SK-N-SH treated with all-trans-retinoic acid at 6 μM for 48 hours (cell line): ENCODE data around the gene TRPM2.
A peak's percentile ranks its signal among the peaks of the same experiment; 100 is the strongest.

ENCODE experiments used
- ATAC-seq: fragments of 200-7000 bp; cut with Tn5 transposase; 3 replicates; pipeline ENCODE4 v1.9.1; 2020; ENCODE audit warnings: mild to moderate bottlenecking, moderate library complexity
- CSDC2 ChIP-seq: fragments of 250-450 bp; sonication (Bioruptor Pico); IDR thresholded peaks from 2 replicates; pipeline ENCODE4 v1.5.0; 2020; ENCODE audit warnings: mild to moderate bottlenecking, moderate library complexity
- ESRRG ChIP-seq: fragments of 250-450 bp; sonication (Bioruptor Pico); IDR thresholded peaks from 2 replicates; pipeline ENCODE4 v1.6.1; 2021; ENCODE audit warnings: mild to moderate bottlenecking
- GLIS3 ChIP-seq: fragments of 250-450 bp; sonication (Bioruptor Pico); IDR thresholded peaks from 2 replicates; pipeline ENCODE4 v1.5.0; 2020; ENCODE audit warnings: mild to moderate bottlenecking, moderate library complexity
- OSR1 ChIP-seq: fragments of 250-450 bp; sonication (Bioruptor Pico); IDR thresholded peaks from 2 replicates; pipeline ENCODE4 v1.8.0; 2022; ENCODE audit warnings: moderate library complexity, mild to moderate bottlenecking, inconsistent platforms
- PATZ1 ChIP-seq: fragments of 250-450 bp; sonication (Bioruptor Pico); IDR thresholded peaks from 2 replicates; pipeline ENCODE4 v1.8.0; 2020; ENCODE audit warnings: mild to moderate bottlenecking, moderate library complexity, borderline replicate concordance
- POU6F1 ChIP-seq: fragments of 250-450 bp; sonication (Bioruptor Pico); IDR thresholded peaks from 2 replicates; pipeline ENCODE4 v1.8.0; 2021; ENCODE audit warnings: low read depth, mild to moderate bottlenecking, moderate library complexity, borderline replicate concordance
- PPARA ChIP-seq: fragments of 250-450 bp; sonication (Bioruptor Pico); IDR thresholded peaks from 2 replicates; pipeline ENCODE4 v1.5.0; 2020; ENCODE audit warnings: mild to moderate bottlenecking, borderline replicate concordance
- RARB ChIP-seq: fragments of 250-450 bp; sonication (Bioruptor Pico); IDR thresholded peaks from 2 replicates; pipeline ENCODE4 v1.8.0; 2021; ENCODE audit warnings: mild to moderate bottlenecking, moderate library complexity
- SNAI2 ChIP-seq: fragments of 250-450 bp; sonication (Bioruptor Pico); IDR thresholded peaks from 2 replicates; pipeline ENCODE4 v1.5.0; 2020; ENCODE audit warnings: mild to moderate bottlenecking, moderate library complexity
- TOX ChIP-seq: fragments of 250-450 bp; sonication (Bioruptor Pico); IDR thresholded peaks from 2 replicates; pipeline ENCODE4 v1.8.0; 2021; ENCODE audit warnings: mild to moderate bottlenecking, moderate library complexity, borderline replicate concordance
- ZC3H10 ChIP-seq: fragments of 250-450 bp; sonication (Bioruptor Pico); IDR thresholded peaks from 2 replicates; pipeline ENCODE4 v1.5.1; 2021; ENCODE audit warnings: mild to moderate bottlenecking, moderate library complexity
- ZFP30 ChIP-seq: fragments of 450-650 bp; formaldehyde crosslinking; IDR thresholded peaks from 2 replicates; pipeline ENCODE4 v1.5.0; 2022; ENCODE audit warnings: mild to moderate bottlenecking, moderate library complexity
- ZNF565 ChIP-seq: fragments of 450-650 bp; formaldehyde crosslinking; conservative IDR thresholded peaks from 2 replicates; pipeline ENCODE4 v1.5.0; 2020; ENCODE audit warnings: low read depth, mild to moderate bottlenecking, moderate library complexity
- ZNF70 ChIP-seq: fragments of 450-650 bp; formaldehyde crosslinking; IDR thresholded peaks from 2 replicates; pipeline ENCODE4 v1.5.0; 2020; ENCODE audit warnings: mild to moderate bottlenecking, moderate library complexity
- ZNF8 ChIP-seq: fragments of 450-650 bp; formaldehyde crosslinking; IDR thresholded peaks from 2 replicates; pipeline ENCODE4 v1.5.0; 2020; ENCODE audit warnings: mild to moderate bottlenecking, moderate library complexity
- TF ChIP-seq, protein P1 (sequence below): fragments of 250-450 bp; sonication (Bioruptor Pico); IDR thresholded peaks from 2 replicates; pipeline ENCODE4 v1.5.0; 2020; ENCODE audit warnings: mild to moderate bottlenecking, moderate library complexity
- TF ChIP-seq, protein P2 (sequence below): fragments of 250-450 bp; sonication (Bioruptor Pico); IDR thresholded peaks from 2 replicates; pipeline ENCODE4 v1.5.1; 2021; ENCODE audit warnings: mild to moderate bottlenecking, moderate library complexity

TRPM2 gene

DNA sequence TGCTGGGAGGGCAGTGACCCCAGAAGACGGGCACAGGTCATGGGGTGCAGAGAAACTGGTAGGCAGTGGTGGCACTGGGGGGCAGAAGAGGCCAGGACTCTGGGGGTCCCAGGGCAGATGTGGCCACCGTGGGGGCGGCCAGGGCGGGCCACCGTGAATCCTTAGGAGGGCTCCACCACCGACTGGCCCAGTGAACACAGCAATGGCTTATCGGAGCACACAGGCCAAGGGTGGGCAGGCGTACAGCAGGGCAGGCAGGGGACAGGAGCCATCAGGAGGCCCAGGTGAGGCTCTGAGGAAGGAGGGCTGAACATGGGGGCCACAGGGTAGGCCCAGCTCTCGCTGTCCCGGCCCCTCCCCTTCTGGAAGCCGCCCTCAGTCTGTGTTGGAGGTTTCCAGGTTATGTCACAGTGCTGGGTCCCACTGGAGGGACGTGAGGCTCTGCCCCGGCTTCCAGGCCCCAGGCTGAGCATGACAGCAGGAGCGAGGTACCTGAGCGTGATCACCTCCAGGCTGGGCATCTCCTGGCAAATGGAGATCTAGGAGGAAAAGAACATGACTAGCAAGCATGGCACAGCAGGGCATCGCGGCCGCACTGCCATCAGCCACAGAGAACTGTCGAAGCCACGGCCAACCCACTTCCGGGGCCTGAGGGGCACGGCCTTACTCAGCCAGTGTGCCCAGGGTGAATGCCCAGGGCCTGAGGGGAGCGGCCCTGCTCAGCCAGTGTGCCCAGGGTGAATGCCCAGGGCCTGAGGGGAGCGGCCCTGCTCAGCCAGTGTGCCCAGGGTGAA, 18.0 kb upstream of the TRPM2 start:
- ATAC-seq: no peak
- TF ChIP-seq TOX (CRISPR knock-in tag) (no peak), ZFP30 (no peak), ZNF565 (CRISPR knock-in tag) (no peak), RARB (CRISPR knock-in tag) (no peak), SNAI2 (CRISPR knock-in tag) (no peak), PPARA (CRISPR knock-in tag) (no peak), ZNF70 (CRISPR knock-in tag) (no peak), OSR1 (CRISPR knock-in tag) (no peak), ESRRG (CRISPR knock-in tag) (no peak)
- TF ChIP-seq, protein P1, sequence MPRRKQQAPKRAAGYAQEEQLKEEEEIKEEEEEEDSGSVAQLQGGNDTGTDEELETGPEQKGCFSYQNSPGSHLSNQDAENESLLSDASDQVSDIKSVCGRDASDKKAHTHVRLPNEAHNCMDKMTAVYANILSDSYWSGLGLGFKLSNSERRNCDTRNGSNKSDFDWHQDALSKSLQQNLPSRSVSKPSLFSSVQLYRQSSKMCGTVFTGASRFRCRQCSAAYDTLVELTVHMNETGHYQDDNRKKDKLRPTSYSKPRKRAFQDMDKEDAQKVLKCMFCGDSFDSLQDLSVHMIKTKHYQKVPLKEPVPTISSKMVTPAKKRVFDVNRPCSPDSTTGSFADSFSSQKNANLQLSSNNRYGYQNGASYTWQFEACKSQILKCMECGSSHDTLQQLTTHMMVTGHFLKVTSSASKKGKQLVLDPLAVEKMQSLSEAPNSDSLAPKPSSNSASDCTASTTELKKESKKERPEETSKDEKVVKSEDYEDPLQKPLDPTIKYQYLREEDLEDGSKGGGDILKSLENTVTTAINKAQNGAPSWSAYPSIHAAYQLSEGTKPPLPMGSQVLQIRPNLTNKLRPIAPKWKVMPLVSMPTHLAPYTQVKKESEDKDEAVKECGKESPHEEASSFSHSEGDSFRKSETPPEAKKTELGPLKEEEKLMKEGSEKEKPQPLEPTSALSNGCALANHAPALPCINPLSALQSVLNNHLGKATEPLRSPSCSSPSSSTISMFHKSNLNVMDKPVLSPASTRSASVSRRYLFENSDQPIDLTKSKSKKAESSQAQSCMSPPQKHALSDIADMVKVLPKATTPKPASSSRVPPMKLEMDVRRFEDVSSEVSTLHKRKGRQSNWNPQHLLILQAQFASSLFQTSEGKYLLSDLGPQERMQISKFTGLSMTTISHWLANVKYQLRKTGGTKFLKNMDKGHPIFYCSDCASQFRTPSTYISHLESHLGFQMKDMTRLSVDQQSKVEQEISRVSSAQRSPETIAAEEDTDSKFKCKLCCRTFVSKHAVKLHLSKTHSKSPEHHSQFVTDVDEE (CRISPR knock-in tag): no peak

DNA sequence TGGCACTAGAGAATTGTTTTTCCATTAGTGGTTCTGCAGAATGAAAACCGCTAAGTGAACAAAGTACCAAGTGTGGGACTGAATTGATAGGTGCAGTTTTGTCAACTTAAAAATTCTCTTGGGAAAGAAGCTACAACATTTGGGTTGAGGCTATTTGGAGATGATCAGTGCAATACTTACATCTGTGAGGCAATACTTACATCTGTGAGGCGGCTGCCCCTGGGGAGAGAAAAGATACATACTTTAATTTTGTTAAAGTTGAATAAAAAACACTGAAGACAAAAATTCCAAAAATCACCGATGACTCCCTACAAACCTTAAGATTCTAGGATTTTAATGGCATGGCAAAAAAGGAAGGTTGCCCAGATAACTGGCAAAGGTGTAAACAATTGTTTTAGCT, 16.0 kb upstream of the TRPM2 start:
- no peak for ATAC-seq
- TF ChIP-seq RARB (CRISPR knock-in tag) (no peak), CSDC2 (CRISPR knock-in tag) (no peak), ZNF8 (CRISPR knock-in tag) (no peak), GLIS3 (CRISPR knock-in tag) (no peak), PATZ1 (CRISPR knock-in tag) (no peak)
- TF ChIP-seq, protein P2, sequence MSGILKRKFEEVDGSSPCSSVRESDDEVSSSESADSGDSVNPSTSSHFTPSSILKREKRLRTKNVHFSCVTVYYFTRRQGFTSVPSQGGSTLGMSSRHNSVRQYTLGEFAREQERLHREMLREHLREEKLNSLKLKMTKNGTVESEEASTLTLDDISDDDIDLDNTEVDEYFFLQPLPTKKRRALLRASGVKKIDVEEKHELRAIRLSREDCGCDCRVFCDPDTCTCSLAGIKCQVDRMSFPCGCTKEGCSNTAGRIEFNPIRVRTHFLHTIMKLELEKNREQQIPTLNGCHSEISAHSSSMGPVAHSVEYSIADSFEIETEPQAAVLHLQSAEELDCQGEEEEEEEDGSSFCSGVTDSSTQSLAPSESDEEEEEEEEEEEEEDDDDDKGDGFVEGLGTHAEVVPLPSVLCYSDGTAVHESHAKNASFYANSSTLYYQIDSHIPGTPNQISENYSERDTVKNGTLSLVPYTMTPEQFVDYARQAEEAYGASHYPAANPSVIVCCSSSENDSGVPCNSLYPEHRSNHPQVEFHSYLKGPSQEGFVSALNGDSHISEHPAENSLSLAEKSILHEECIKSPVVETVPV (CRISPR knock-in tag): no peak

GRCh38 chr21:44337941-44338895, 15.2 kb upstream of the TRPM2 start:
- TF ChIP-seq TOX (CRISPR knock-in tag) (no peak), GLIS3 (CRISPR knock-in tag) (no peak), ZC3H10 (CRISPR knock-in tag) (no peak), SNAI2 (CRISPR knock-in tag) (no peak), POU6F1 (CRISPR knock-in tag) (no peak), PATZ1 (CRISPR knock-in tag) (no peak)
- TF ChIP-seq, protein P1 (CRISPR knock-in tag): no peak
- ATAC-seq: peak; percentile 45
